Thyroid gland (tissue), 4 donors: ENCODE results near the gene MYL5. TPM values are rescaled to one million over a fixed set of nuclear protein-coding genes. Genes with fewer than 3 reads are reported as not detected.

Experiments
- DNase-seq, 2 donors: peaks; one replicate each; pipeline ENCODE4 v3.0.0-alpha.2; 2019
- H3K27ac ChIP-seq, 3 donors: fragments of 200-600 bp; sonication (generic); 1 replicate in 2 of 3; 2 replicates in 1 of 3; pipeline ENCODE4 v1.5.1; 2016 to 2019; ENCODE audit warnings: mild to moderate bottlenecking in 1 of 3, moderate library complexity in 1 of 3
- H3K27me3 ChIP-seq: fragments of 200-600 bp; sonication (generic); one replicate; pipeline ENCODE4 v1.5.1; 2019
- H3K36me3 ChIP-seq, 2 donors: fragments of 200-600 bp; sonication (generic); one replicate each; pipeline ENCODE4 v1.5.1; 2016 to 2019
- H3K4me1 ChIP-seq, 2 donors: fragments of 200-600 bp; sonication (generic); one replicate each; pipeline ENCODE4 v1.5.1; 2017 to 2019
- H3K4me3 ChIP-seq, 3 donors: fragments of 200-600 bp; sonication (generic); replicated peaks in 1 of 3; 1 replicate in 2 of 3; 2 replicates in 1 of 3; pipeline ENCODE4 v1.5.1; 2016; ENCODE audit warnings: mild to moderate bottlenecking in 1 of 3
- H3K9me3 ChIP-seq: fragments of 200-600 bp; sonication (generic); one replicate; pipeline ENCODE4 v1.5.1; 2017
- POLR2A ChIP-seq, 2 donors: fragments of 450-650 bp; IDR thresholded peaks; one replicate each; pipeline ENCODE4 v1.6.1; 2017; ENCODE audit warnings: antibody characterized with exemption in 2 of 2, mild to moderate bottlenecking in 2 of 2, moderate library complexity in 1 of 2
- WGBS, 2 donors: methylation state at CpG; one replicate each; pipeline ENCODE4 v1.1.5; 2017; 5-methylcytosine and 5-hydroxymethylcytosine counted together
- intact Hi-C: fragments of 100-400 bp; cut with DNase I; formaldehyde crosslinking; loops from one replicate; pipeline ENCODE4 v1.15.1; 2023
- total RNA-seq, 4 donors: library from RNA; depleted of rRNA; stranded (reverse); fragments of >200 nt; gene quantifications; one replicate each; pipeline ENCODE4 v1.2.3, GENCODE V29; 2016
- TF ChIP-seq, protein P1 (sequence below), 6 experiments: fragments of 200-600 bp in 3 of 6; fragments of 450-650 bp in 3 of 6; sonication (generic) in 3 of 6; IDR thresholded peaks; one replicate each; pipeline ENCODE4 v1.5.1; 2016 to 2019; ENCODE audit warnings: antibody characterized with exemption in 6 of 6, mild to moderate bottlenecking in 2 of 6, inconsistent platforms in 1 of 6, moderate library complexity in 1 of 6

Gene MYL5
- total RNA-seq, 4 donors from 2014 or later: 13.0 to 17.5 (median 14.2) TPM

DNA sequence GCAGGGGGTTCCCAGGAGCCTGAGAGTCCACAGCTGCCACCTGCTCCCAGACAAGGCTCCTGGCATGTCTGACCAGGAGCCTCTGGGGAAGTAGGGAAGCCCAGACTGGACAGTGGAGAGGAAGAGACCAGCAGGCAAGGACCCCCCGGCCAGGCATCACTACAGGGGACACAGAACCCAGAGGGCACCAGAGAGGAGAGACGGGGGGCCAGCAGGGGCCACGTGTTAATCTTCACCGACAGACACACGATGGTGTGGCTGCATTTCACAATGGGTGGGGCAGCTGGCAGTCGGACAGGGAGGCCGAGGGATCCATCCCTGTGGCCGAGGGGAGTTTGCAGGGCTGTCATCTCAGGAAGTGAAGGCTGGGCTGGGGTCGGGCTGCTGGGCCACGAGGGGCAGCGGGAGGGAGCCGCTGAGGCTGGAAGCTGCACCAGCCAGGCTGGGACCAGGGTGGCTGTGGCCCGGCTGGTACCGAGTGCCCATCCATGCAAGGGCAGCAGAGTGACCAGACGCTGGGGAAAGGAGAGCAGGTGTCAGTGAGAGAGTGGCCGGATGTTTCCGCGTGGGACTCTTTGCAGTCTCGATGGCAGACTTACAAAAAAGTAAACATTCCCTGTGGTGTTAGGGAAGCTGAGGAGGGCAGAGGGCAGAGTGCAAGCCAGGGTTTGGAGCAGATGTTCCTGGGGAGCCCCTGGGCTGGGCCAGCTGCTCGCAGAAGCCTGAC lies 44.3 kb upstream of the MYL5 start:
- no peak for TF ChIP-seq POLR2A (IDR thresholded peaks at IDR 0.05)
- TF ChIP-seq, protein P1, sequence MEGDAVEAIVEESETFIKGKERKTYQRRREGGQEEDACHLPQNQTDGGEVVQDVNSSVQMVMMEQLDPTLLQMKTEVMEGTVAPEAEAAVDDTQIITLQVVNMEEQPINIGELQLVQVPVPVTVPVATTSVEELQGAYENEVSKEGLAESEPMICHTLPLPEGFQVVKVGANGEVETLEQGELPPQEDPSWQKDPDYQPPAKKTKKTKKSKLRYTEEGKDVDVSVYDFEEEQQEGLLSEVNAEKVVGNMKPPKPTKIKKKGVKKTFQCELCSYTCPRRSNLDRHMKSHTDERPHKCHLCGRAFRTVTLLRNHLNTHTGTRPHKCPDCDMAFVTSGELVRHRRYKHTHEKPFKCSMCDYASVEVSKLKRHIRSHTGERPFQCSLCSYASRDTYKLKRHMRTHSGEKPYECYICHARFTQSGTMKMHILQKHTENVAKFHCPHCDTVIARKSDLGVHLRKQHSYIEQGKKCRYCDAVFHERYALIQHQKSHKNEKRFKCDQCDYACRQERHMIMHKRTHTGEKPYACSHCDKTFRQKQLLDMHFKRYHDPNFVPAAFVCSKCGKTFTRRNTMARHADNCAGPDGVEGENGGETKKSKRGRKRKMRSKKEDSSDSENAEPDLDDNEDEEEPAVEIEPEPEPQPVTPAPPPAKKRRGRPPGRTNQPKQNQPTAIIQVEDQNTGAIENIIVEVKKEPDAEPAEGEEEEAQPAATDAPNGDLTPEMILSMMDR (IDR thresholded peaks at IDR 0.05): no peak
- DNase-seq: no peak
- Histone ChIP-seq H3K27me3 (no peaks in the 10 kb centered on the region), H3K9me3 (no peaks in the 10 kb centered on the region), H3K27ac (no peak overlapping the region), H3K36me3 (no peaks in the 10 kb centered on the region), H3K4me3 (no peak overlapping the region), H3K4me1 (peaks cover 3 to 15% of the 10 kb centered on the region in 2 donors)
- intact Hi-C loops: no loop called here
- 67 to 73% methylated on average over 17 to 20 of the region's 20 CpGs for WGBS, 2 donors

DNA sequence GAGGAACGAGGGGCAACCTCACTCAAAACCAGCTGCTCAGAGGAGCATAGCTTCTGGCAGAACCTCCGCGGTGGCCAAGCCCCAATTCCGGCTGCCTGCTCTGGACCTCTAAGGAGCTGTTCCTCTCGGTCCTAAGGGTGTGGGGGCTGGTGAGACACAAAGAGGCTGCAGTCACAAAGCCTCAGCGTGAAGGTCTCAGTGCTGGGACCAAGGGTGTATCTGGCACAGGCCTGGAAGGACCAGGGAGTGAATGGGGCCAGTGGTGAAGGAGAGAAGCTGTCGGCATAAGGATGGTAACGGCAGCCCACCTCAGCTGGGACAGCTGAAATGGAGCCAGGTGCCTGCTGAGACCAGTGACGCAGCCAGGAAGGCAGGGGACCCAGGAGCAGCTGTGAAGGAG lies 43.7 kb upstream of the MYL5 start:
- WGBS, 2 donors: 76 to 78% methylated on average over 9 of the region's 9 CpGs
- peaks cover 0 to 10% of the 10 kb centered on the region in 2 donors for H3K4me1 ChIP-seq
- no peak overlapping the region for H3K4me3 ChIP-seq
- intact Hi-C loops: no loop called here
- TF ChIP-seq, protein P1 (IDR thresholded peaks at IDR 0.05): no peak
- TF ChIP-seq POLR2A (IDR thresholded peaks at IDR 0.05): no peak
- DNase-seq: no peak
- H3K36me3 ChIP-seq: no peaks in the 10 kb centered on the region
- no peaks in the 10 kb centered on the region for H3K27me3 ChIP-seq
- no peak overlapping the region for H3K27ac ChIP-seq
- H3K9me3 ChIP-seq: no peaks in the 10 kb centered on the region

DNA sequence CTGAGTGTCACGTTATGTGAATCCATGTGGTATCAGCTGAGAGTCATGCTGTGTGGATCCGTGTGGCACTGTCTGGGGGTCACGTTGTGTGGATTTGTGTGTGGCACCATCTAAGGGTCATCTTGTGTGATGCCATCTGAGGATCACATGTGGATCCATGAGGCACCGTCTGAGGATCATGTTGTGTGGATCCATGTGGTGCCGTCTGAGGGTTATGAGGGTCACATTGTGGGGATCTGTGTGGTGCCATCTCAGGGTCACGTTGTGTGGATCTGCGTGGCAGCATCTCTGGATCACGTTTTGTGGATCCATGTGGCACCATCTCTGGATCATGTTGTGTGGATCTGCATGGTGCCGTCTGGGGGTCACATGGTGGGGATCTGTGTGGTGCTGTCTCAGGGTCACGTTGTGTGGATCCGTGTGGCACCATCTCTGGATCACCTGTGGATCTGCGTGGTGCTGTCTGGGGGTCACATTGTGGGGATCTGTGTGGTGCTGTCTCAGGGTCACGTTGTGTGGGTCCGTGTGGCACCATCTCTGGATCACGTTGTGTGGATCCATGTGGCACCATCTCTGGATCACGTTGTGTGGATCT lies 42.0 kb upstream of the MYL5 start:
- no peak for DNase-seq
- TF ChIP-seq POLR2A (IDR thresholded peaks at IDR 0.05): no peak
- TF ChIP-seq, protein P1 (IDR thresholded peaks at IDR 0.05): no peak
- Histone ChIP-seq H3K4me1 (peaks cover 0 to 10% of the 10 kb centered on the region in 2 donors), H3K4me3 (no peak overlapping the region), H3K27me3 (no peaks in the 10 kb centered on the region), H3K36me3 (no peaks in the 10 kb centered on the region), H3K27ac (no peak overlapping the region), H3K9me3 (no peaks in the 10 kb centered on the region)
- WGBS, 2 donors: 94 to 96% methylated on average over 13 to 16 of the region's 16 CpGs
- intact Hi-C loops: no loop called here

DNA sequence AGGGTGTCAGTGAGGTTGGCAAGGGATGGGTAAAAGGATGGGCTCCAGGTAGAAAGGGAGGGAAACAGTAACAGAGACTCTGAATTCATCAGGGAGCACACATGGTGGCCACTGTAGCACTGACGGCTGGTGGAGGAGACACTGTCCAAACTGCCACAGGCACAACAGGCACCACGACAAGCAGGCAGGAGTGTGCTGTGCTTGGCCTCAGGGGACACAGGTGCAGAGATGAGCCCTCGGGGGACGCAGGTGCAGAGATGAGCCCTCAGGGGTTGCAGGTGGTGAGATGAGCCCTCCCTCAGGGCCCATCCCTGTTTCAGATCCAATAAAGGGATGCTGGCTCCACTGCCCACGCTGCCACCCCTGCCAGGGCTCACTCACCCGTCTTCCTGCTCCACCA lies 41.4 kb upstream of the MYL5 start:
- 90 to 95% methylated on average over 6 of the region's 6 CpGs for WGBS, 2 donors
- Histone ChIP-seq H3K4me1 (peaks cover 0 to 7% of the 10 kb centered on the region in 2 donors), H3K27me3 (no peaks in the 10 kb centered on the region), H3K4me3 (no peak overlapping the region), H3K36me3 (no peaks in the 10 kb centered on the region), H3K9me3 (no peaks in the 10 kb centered on the region), H3K27ac (no peak overlapping the region)
- no peak for DNase-seq
- TF ChIP-seq, protein P1 (IDR thresholded peaks at IDR 0.05): no peak
- TF ChIP-seq POLR2A (IDR thresholded peaks at IDR 0.05): no peak
- intact Hi-C loops: no loop called here

DNA sequence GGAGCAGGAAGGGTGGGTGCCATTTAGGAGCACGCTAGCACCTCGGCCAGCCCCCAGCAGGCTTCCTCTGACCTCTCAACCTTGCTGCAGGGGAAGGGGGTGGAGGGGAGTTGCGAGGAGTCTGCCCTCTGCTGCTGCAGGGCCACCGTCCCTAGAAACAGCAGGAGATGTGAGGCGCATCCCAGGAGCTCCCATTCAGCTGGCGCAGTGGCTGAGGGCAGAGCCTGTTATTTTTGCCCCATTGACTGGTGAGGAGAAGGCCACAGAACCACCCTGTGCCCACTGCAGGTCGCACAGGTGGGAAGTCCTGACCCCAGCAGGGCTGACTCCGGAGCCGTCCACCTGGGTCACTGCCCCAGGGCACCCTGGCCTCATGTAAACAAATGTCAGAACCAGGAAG lies 40.9 kb upstream of the MYL5 start:
- Histone ChIP-seq H3K27me3 (no peaks in the 10 kb centered on the region), H3K36me3 (no peaks in the 10 kb centered on the region), H3K9me3 (no peaks in the 10 kb centered on the region), H3K27ac (no peak overlapping the region), H3K4me1 (peaks cover 0 to 2% of the 10 kb centered on the region in 2 donors), H3K4me3 (no peak overlapping the region)
- TF ChIP-seq, protein P1 (IDR thresholded peaks at IDR 0.05): no peak
- TF ChIP-seq POLR2A (IDR thresholded peaks at IDR 0.05): no peak
- no peak for DNase-seq
- intact Hi-C loops: no loop called here
- WGBS, 2 donors: 64 to 77% methylated on average over 5 to 9 of the region's 9 CpGs
